Thyroid gland (tissue), 4 donors: ENCODE results near the gene TMEM217. TPM values are rescaled to one million over a fixed set of nuclear protein-coding genes. Genes with fewer than 3 reads are reported as not detected.

Experiments
- DNase-seq, 2 donors: peaks; one replicate each; pipeline ENCODE4 v3.0.0-alpha.2; 2019
- H3K27ac ChIP-seq, 3 donors: fragments of 200-600 bp; sonication (generic); 1 replicate in 2 of 3; 2 replicates in 1 of 3; pipeline ENCODE4 v1.5.1; 2016 to 2019; ENCODE audit warnings: mild to moderate bottlenecking in 1 of 3, moderate library complexity in 1 of 3
- H3K27me3 ChIP-seq: fragments of 200-600 bp; sonication (generic); one replicate; pipeline ENCODE4 v1.5.1; 2019
- H3K36me3 ChIP-seq, 2 donors: fragments of 200-600 bp; sonication (generic); one replicate each; pipeline ENCODE4 v1.5.1; 2016 to 2019
- H3K4me1 ChIP-seq, 2 donors: fragments of 200-600 bp; sonication (generic); one replicate each; pipeline ENCODE4 v1.5.1; 2017 to 2019
- H3K4me3 ChIP-seq, 3 donors: fragments of 200-600 bp; sonication (generic); replicated peaks in 1 of 3; 1 replicate in 2 of 3; 2 replicates in 1 of 3; pipeline ENCODE4 v1.5.1; 2016; ENCODE audit warnings: mild to moderate bottlenecking in 1 of 3
- H3K9me3 ChIP-seq: fragments of 200-600 bp; sonication (generic); one replicate; pipeline ENCODE4 v1.5.1; 2017
- POLR2A ChIP-seq, 2 donors: fragments of 450-650 bp; IDR thresholded peaks; one replicate each; pipeline ENCODE4 v1.6.1; 2017; ENCODE audit warnings: antibody characterized with exemption in 2 of 2, mild to moderate bottlenecking in 2 of 2, moderate library complexity in 1 of 2
- WGBS, 2 donors: methylation state at CpG; one replicate each; pipeline ENCODE4 v1.1.5; 2017; 5-methylcytosine and 5-hydroxymethylcytosine counted together
- intact Hi-C: fragments of 100-400 bp; cut with DNase I; formaldehyde crosslinking; loops from one replicate; pipeline ENCODE4 v1.15.1; 2023
- total RNA-seq, 4 donors: library from RNA; depleted of rRNA; stranded (reverse); fragments of >200 nt; gene quantifications; one replicate each; pipeline ENCODE4 v1.2.3, GENCODE V29; 2016
- TF ChIP-seq, protein P1 (sequence below), 6 experiments: fragments of 200-600 bp in 3 of 6; fragments of 450-650 bp in 3 of 6; sonication (generic) in 3 of 6; IDR thresholded peaks; one replicate each; pipeline ENCODE4 v1.5.1; 2016 to 2019; ENCODE audit warnings: antibody characterized with exemption in 6 of 6, mild to moderate bottlenecking in 2 of 6, inconsistent platforms in 1 of 6, moderate library complexity in 1 of 6

TMEM217 gene
- total RNA-seq, 4 donors from 2014 or later = 0.22 to 3.8 (median 1.0) TPM; not detected in 1

DNA sequence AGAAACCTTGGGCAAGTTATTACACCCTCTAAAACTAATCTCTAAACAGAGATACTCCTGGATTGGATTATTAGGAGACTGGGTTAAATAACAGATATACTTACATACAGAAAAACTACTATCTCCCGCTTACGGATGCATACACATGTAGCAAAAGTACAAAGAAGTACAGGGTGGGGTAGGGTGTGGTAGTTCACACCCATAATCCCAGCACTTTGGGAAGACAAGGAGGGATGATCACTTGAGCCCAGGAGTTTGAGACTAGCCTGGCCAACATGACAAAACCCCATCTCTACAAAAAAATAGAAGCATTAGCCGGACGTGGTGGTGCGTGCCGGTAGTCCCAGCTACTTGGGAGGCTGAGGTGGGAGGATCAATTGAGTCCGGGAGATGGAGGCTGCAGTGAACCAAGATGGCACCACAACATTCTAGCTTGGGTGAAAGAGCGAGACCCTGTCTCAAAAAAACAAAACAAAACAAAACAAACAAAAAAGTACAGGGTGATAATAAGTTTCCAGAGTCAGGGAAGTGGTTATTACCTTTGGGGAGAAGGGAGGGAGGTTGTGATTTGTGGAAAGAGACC, 79.9 kb downstream of the TMEM217 start:
- Histone ChIP-seq H3K9me3 (no peaks in the 10 kb centered on the region), H3K27ac (no peak overlapping the region), H3K4me1 (peaks cover 0 to 13% of the 10 kb centered on the region in 2 donors), H3K27me3 (no peaks in the 10 kb centered on the region), H3K4me3 (no peak overlapping the region), H3K36me3 (peaks cover 22 to 23% of the 10 kb centered on the region in 2 donors)
- TF ChIP-seq, protein P1, sequence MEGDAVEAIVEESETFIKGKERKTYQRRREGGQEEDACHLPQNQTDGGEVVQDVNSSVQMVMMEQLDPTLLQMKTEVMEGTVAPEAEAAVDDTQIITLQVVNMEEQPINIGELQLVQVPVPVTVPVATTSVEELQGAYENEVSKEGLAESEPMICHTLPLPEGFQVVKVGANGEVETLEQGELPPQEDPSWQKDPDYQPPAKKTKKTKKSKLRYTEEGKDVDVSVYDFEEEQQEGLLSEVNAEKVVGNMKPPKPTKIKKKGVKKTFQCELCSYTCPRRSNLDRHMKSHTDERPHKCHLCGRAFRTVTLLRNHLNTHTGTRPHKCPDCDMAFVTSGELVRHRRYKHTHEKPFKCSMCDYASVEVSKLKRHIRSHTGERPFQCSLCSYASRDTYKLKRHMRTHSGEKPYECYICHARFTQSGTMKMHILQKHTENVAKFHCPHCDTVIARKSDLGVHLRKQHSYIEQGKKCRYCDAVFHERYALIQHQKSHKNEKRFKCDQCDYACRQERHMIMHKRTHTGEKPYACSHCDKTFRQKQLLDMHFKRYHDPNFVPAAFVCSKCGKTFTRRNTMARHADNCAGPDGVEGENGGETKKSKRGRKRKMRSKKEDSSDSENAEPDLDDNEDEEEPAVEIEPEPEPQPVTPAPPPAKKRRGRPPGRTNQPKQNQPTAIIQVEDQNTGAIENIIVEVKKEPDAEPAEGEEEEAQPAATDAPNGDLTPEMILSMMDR (IDR thresholded peaks at IDR 0.05) = no peak
- TF ChIP-seq POLR2A (IDR thresholded peaks at IDR 0.05) = no peak
- no peak for DNase-seq
- 95 to 96% methylated on average over 8 of the region's 8 CpGs for WGBS, 2 donors
- intact Hi-C loops = loop anchor here (10.0 kb wide), 1 partner anchor 293 kb away; the partner anchor contains the start of gene C6orf89

- 73 to 76% methylated on average over 10 of the region's 10 CpGs for WGBS, 2 donors
- no peak for DNase-seq
- peaks cover 25 to 26% of the 10 kb centered on the region in 2 donors for H3K36me3 ChIP-seq
- no peak overlapping the region for H3K4me3 ChIP-seq
- H3K4me1 ChIP-seq = peaks cover 3 to 20% of the 10 kb centered on the region in 2 donors
- no peak for TF ChIP-seq POLR2A (IDR thresholded peaks at IDR 0.05)
- TF ChIP-seq, protein P1 (IDR thresholded peaks at IDR 0.05) = no peak
- no peak overlapping the region for H3K27ac ChIP-seq
- no peaks in the 10 kb centered on the region for H3K9me3 ChIP-seq
- intact Hi-C loops = loop anchor here (10.0 kb wide), 1 partner anchor 293 kb away; the partner anchor contains the start of gene C6orf89
- no peaks in the 10 kb centered on the region for H3K27me3 ChIP-seq
Measured at GRCh38 chr6:37177077-37177934, 80.6 kb downstream of the TMEM217 start.

DNA sequence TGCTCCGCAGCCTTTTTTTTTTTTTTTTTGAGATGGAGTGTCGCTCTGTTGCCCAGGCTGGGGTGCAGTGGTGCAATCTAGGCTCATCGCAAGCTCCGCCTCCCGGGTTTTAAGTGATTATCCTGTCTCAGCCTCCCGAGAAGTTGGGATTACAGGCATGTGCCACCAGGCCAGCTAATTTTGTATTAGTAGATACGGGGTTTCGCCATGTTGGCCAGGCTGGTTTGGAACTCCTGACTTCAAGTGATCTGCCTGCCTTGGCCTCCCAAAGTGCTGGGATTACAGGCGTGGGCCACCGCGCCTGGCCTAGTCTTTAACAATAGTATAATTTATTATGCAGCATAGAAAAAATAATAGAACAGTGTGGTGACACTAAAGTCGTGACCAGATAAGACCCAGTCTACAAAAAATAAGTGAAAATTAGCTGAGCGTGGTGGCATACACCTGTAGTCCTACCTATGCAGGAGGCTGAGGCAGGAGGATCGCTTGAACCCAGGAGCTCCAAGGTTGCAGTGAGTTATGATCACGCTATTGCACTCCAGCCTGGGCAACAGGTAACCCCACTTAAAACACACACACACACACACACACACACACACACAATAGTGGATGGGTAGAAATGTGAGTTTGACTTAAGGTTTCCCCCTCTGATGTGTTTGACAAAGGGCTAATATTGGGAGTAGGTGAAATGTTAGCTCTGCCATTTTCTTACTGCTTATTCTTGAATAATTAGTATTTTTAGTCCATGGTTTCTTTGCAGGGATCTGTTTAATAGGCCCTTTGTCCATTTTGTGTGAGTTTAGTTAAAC, 81.5 kb downstream of the TMEM217 start:
- 96 to 97% methylated on average over 15 of the region's 15 CpGs for WGBS, 2 donors
- Histone ChIP-seq H3K9me3 (no peaks in the 10 kb centered on the region), H3K36me3 (peaks cover 25 to 26% of the 10 kb centered on the region in 2 donors), H3K4me3 (no peak overlapping the region), H3K27me3 (no peaks in the 10 kb centered on the region), H3K4me1 (peaks cover 4 to 21% of the 10 kb centered on the region in 2 donors), H3K27ac (no peak overlapping the region)
- intact Hi-C loops = loop anchor here (10.0 kb wide), 1 partner anchor 292 kb away; the partner anchor contains the start of gene C6orf89
- no peak for TF ChIP-seq POLR2A (IDR thresholded peaks at IDR 0.05)
- TF ChIP-seq, protein P1 (IDR thresholded peaks at IDR 0.05) = no peak
- DNase-seq = no peak

GRCh38 chr6:37175332-37176267, 82.3 kb downstream of the TMEM217 start:
- DNase-seq = no peak
- TF ChIP-seq, protein P1 (IDR thresholded peaks at IDR 0.05) = no peak
- TF ChIP-seq POLR2A (IDR thresholded peaks at IDR 0.05) = no peak
- intact Hi-C loops = loop anchor here (10.0 kb wide), 1 partner anchor 291 kb away; the partner anchor contains the start of gene C6orf89
- Histone ChIP-seq H3K4me3 (no peak overlapping the region), H3K9me3 (no peaks in the 10 kb centered on the region), H3K27me3 (no peaks in the 10 kb centered on the region), H3K4me1 (peaks cover 10 to 25% of the 10 kb centered on the region in 2 donors), H3K27ac (no peak overlapping the region), H3K36me3 (peaks cover 25 to 26% of the 10 kb centered on the region in 2 donors)
- 86 to 88% methylated on average over 18 of the region's 18 CpGs for WGBS, 2 donors
